Ovary (tissue), 3 donors: ENCODE results near the gene PAQR4.

Experiments
- EP300 ChIP-seq: sonication (generic); formaldehyde crosslinking; IDR thresholded peaks from one replicate; pipeline ENCODE4 v1.6.1; 2017; ENCODE audit warnings: antibody characterized with exemption
- TF ChIP-seq, protein P1 (sequence below), 3 donors: fragments of 450-650 bp in 2 of 3; fragments of 200-600 bp in 1 of 3; IDR thresholded peaks; one replicate each; pipeline versions ENCODE4 v1.5.1 to v1.8.0; 2016 to 2022; ENCODE audit warnings: antibody characterized with exemption in 3 of 3, mild to moderate bottlenecking in 1 of 3
- donor health status: DM: no; HTN: no; CAD: no.

DNA sequence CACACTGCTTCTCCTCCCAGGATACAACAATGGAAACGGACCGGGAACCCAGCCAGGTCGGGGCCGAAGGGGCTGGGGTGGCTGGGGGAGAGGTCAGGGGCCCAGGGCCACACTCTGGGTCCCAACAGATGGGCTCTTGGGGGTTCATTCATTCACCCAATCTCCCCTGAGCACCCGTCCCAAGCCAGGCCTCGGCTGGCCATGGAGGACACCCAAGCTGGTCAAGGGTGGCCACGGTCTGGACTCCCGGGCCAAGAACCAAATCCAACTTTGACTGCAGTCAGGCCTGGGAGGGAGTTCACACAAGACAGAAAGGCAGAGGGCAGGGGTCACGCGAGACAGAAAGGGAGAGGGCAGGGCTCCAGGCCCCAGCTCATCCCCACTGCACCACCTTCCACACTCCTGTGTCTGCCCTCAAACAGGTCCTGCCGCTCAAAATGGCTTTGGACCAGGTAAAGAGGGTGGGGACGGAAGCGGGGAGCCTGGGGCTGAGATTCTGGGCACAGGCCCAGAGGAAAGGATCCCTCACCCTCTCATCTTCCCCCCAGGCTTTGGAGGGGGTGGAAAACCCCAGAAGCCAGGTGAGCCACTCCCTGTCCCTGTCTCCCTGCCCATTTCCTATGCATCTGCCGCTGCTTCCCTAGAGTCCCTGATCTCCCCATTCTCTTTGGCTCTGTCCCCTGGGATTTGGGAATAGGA, 23.4 kb downstream of the PAQR4 start:
- TF ChIP-seq, protein P1, sequence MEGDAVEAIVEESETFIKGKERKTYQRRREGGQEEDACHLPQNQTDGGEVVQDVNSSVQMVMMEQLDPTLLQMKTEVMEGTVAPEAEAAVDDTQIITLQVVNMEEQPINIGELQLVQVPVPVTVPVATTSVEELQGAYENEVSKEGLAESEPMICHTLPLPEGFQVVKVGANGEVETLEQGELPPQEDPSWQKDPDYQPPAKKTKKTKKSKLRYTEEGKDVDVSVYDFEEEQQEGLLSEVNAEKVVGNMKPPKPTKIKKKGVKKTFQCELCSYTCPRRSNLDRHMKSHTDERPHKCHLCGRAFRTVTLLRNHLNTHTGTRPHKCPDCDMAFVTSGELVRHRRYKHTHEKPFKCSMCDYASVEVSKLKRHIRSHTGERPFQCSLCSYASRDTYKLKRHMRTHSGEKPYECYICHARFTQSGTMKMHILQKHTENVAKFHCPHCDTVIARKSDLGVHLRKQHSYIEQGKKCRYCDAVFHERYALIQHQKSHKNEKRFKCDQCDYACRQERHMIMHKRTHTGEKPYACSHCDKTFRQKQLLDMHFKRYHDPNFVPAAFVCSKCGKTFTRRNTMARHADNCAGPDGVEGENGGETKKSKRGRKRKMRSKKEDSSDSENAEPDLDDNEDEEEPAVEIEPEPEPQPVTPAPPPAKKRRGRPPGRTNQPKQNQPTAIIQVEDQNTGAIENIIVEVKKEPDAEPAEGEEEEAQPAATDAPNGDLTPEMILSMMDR (IDR thresholded peaks at IDR 0.05): no peak
- TF ChIP-seq EP300: no peak
